Endothelial cell of umbilical vein (primary cell): ENCODE data around the gene PRPF8. TPM values are rescaled to one million over a fixed set of nuclear protein-coding genes. Genes with fewer than 3 reads are reported as not detected.

Source experiments
- BruUV-seq: library from RNA; stranded (reverse); fragments of 400-500 nt; replicated peaks from 2 replicates; lab custom pipeline; 2021; lab: Mats Ljungman, UMichigan
- CTCF ChIA-PET: fragments of 300-600, 350-600 bp; sonication (Branson Sonifier 250); formaldehyde crosslinking; loops from one replicate; lab custom pipeline; 2021; ENCODE audit warnings: antibody characterized with exemption, inconsistent platforms; lab: Charles Lee
- POLR2A ChIA-PET: fragments of 300-600, 350-600 bp; sonication (Branson Sonifier 250); formaldehyde crosslinking; loops from one replicate; lab custom pipeline; 2021; ENCODE audit warnings: antibody characterized with exemption, inconsistent platforms; lab: Charles Lee
- DNase-seq: peaks from one replicate; pipeline ENCODE4 v3.0.0-alpha.2; 2011; ENCODE audit warnings: low read depth, low spot score
- FAIRE-seq: peaks from 2 replicates; lab custom pipeline; 2011; peaks lifted over from hg19 to GRCh38; lab: Jason Lieb, UNC
- H2AFZ ChIP-seq: 2 replicates; pipeline ENCODE4 v1.6.0; 2012; ENCODE audit warnings: low read depth, low read length, control low read depth, inconsistent platforms
- H3K27ac ChIP-seq: 2 replicates; pipeline ENCODE4 v1.5.1; 2011; ENCODE audit warnings: low read depth, mild to moderate bottlenecking, control low read depth, low read length, moderate library complexity; ENCODE audit not compliant: insufficient read depth
- H3K27me3 ChIP-seq, 2 experiments: 2 replicates each; pipeline versions ENCODE4 v1.6.0 to v1.6.1; 2011; ENCODE audit warnings: low read length in 2 of 2, mixed read lengths in 1 of 2; ENCODE audit not compliant: control insufficient read depth in 2 of 2, insufficient read depth in 2 of 2
- H3K36me3 ChIP-seq, 2 experiments: 2 replicates in 1 of 2; 3 replicates in 1 of 2; pipeline ENCODE4 v1.5.1; 2011; ENCODE audit warnings: low read length in 2 of 2, mild to moderate bottlenecking in 1 of 2, moderate library complexity in 1 of 2; ENCODE audit not compliant: control insufficient read depth in 2 of 2, insufficient read depth in 2 of 2; ENCODE audit errors: extremely low read depth in 1 of 2
- H3K4me1 ChIP-seq: 3 replicates; pipeline ENCODE4 v1.5.1; 2011; ENCODE audit warnings: mild to moderate bottlenecking, low read length; ENCODE audit not compliant: control insufficient read depth, insufficient read depth; ENCODE audit errors: extremely low read depth
- H3K4me2 ChIP-seq: 2 replicates; pipeline ENCODE4 v1.6.1; 2011; ENCODE audit warnings: low read length, control low read depth, mixed read lengths; ENCODE audit not compliant: insufficient read depth
- H3K4me3 ChIP-seq, 3 experiments: fragments of 200-600 bp in 1 of 3; sonication (generic), shearing (Covaris generic) in 1 of 3; replicated peaks in 1 of 3; 2 replicates each; pipeline ENCODE4 v1.5.1; 2011 to 2016; ENCODE audit warnings: control low read depth in 3 of 3, low read length in 3 of 3, mild to moderate bottlenecking in 2 of 3, inconsistent platforms in 1 of 3, low read depth in 1 of 3, moderate library complexity in 1 of 3; ENCODE audit not compliant: insufficient read depth in 1 of 3
- H3K79me2 ChIP-seq: 2 replicates; pipeline ENCODE4 v1.6.0; 2012; ENCODE audit warnings: low read length, inconsistent platforms; ENCODE audit not compliant: control insufficient read depth, insufficient read depth
- H3K9ac ChIP-seq: replicated peaks from 2 replicates; pipeline ENCODE3; 2011; ENCODE audit warnings: low read length, control low read depth; ENCODE audit not compliant: insufficient read depth; ENCODE audit errors: extremely low read depth
- H3K9me1 ChIP-seq: replicated peaks from 3 replicates; pipeline ENCODE4 v1.6.0; 2011; ENCODE audit warnings: mild to moderate bottlenecking, low read length; ENCODE audit not compliant: control insufficient read depth, insufficient read depth; ENCODE audit errors: extremely low read depth
- H3K9me3 ChIP-seq: replicated peaks from 2 replicates; pipeline ENCODE4 v1.5.1; 2012; ENCODE audit warnings: low read length, inconsistent platforms; ENCODE audit not compliant: control insufficient read depth, insufficient read depth
- H4K20me1 ChIP-seq: replicated peaks from 2 replicates; pipeline ENCODE3; 2011; ENCODE audit warnings: mild to moderate bottlenecking, low read length; ENCODE audit not compliant: control insufficient read depth, insufficient read depth; ENCODE audit errors: extremely low read depth
- EZH2 ChIP-seq: IDR thresholded peaks from 2 replicates; pipeline ENCODE4 v1.6.1; 2012; ENCODE audit warnings: borderline replicate concordance, low read depth, mild to moderate bottlenecking, moderate library complexity, low read length, inconsistent platforms; ENCODE audit not compliant: severe bottlenecking
- FOS ChIP-seq: IDR thresholded peaks from 2 replicates; pipeline ENCODE4 v1.6.1; 2011; ENCODE audit warnings: mild to moderate bottlenecking, low read length, moderate library complexity, borderline replicate concordance; ENCODE audit not compliant: insufficient read depth
- GATA2 ChIP-seq: IDR thresholded peaks from 2 replicates; pipeline ENCODE4 v1.7.0; 2011; ENCODE audit warnings: low read depth, mild to moderate bottlenecking, moderate library complexity, mixed read lengths, low read length; ENCODE audit not compliant: insufficient read length, insufficient read depth
- JUN ChIP-seq: IDR thresholded peaks from 2 replicates; pipeline ENCODE4 v1.6.1; 2011; ENCODE audit warnings: borderline replicate concordance, low read depth; ENCODE audit not compliant: insufficient read length, insufficient read depth
- MAX ChIP-seq: IDR thresholded peaks from 2 replicates; pipeline ENCODE4 v1.6.1; 2011; ENCODE audit not compliant: insufficient read depth, insufficient read length
- MYC ChIP-seq: IDR thresholded peaks from one replicate; pipeline ENCODE4 v1.6.1; 2011; ENCODE audit warnings: mild to moderate bottlenecking, low read depth, low read length
- POLR2A ChIP-seq: IDR thresholded peaks from 2 replicates; pipeline ENCODE4 v1.6.1; 2012; ENCODE audit warnings: low read depth, mild to moderate bottlenecking, control low read depth, low read length
- POLR2AphosphoS5 ChIP-seq: IDR thresholded peaks from 2 replicates; pipeline ENCODE4 v1.6.1; 2012; ENCODE audit warnings: low read depth, mild to moderate bottlenecking, control low read depth, low read length, moderate library complexity; ENCODE audit not compliant: insufficient read depth
- dilution Hi-C: fragments of 300-500 bp; cut with MboI; formaldehyde crosslinking; loops from one replicate; pipeline ENCODE4 v1.15.0; 2019; ENCODE audit warnings: low sequenced_read_pairs; ENCODE audit not compliant: extremely low pct_ligation_motif_present
- intact Hi-C: fragments of 100-400 bp; cut with micrococcal nuclease; formaldehyde crosslinking; loops from one replicate; pipeline ENCODE4 v1.10.0; 2022
- polyA plus RNA-seq, 4 experiments: library from polyadenylated mRNA; depleted of rRNA in 3 of 4; stranded (reverse) in 3 of 4; unstranded in 1 of 4; fragments of >200 nt; gene quantifications; 2 replicates each; pipeline versions ENCODE4 v1.2.1 to v1.2.3, GENCODE V29; 2011 to 2012; ENCODE audit warnings: missing spikeins in 1 of 4
- total RNA-seq: library from RNA; stranded (reverse); gene quantifications from 2 replicates; pipeline ENCODE4 v1.2.3, GENCODE V29; 2021
- TF ChIP-seq, protein P1 (sequence below), 2 donors: IDR thresholded peaks; 1 replicate in 1 of 2; 2 replicates in 1 of 2; pipeline ENCODE4 v1.5.1; 2011; ENCODE audit warnings: low read length in 2 of 2, mild to moderate bottlenecking in 2 of 2, moderate library complexity in 2 of 2, control low read depth in 1 of 2, inconsistent platforms in 1 of 2, low read depth in 1 of 2; ENCODE audit not compliant: insufficient read depth in 1 of 2; ENCODE audit errors: extremely low read depth in 1 of 2

PRPF8 gene
- total and polyA plus RNA-seq, 2 donors (not counting 3 experiments of a cell fraction or from before 2014, with no cell fraction given) = 215 to 301 TPM

DNA sequence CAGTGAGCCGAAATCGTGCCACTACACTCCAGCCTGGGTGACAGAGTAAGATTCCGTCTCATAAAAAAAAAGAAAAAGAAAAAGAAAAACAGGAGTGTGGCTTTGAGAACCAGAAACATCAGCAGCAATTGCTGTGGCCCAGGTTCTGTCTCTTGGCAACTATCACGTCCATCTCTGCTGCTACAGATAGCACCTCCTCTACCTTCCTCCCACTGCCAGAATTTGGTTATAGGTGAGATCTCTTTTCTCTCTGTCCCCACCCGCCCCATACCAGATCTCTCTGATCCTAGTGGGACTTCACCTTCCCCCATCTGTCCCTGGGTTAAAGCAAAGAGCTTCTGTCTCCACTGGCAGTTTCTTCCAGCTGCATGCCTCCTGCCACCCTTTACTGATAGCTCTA lies 22.4 kb upstream of the PRPF8 start:
- FAIRE-seq (no peak), DNase-seq (no peak)
- dilution Hi-C loops = no loop called here
- POLR2A ChIA-PET = no interaction called here
- Histone ChIP-seq H3K9me3 (no peaks in the 10 kb centered on the region), H3K9ac (no peak overlapping the region), H3K4me3 (no peak overlapping the region), H2AFZ (no peak overlapping the region), H3K27me3 (no peaks in the 10 kb centered on the region), H3K4me2 (no peak overlapping the region), H3K36me3 (peaks cover under 1 to 6% of the 10 kb centered on the region in 2 experiments), H4K20me1 (no peaks in the 10 kb centered on the region), H3K9me1 (no peaks in the 10 kb centered on the region), H3K4me1 (peaks cover 14% of the 10 kb centered on the region), H3K27ac (no peak overlapping the region), H3K79me2 (peaks cover 5% of the 10 kb centered on the region)
- no peak for TF ChIP-seq MYC
- CTCF ChIA-PET = interaction anchor here (0.9 kb wide), 1 partner anchor 38 kb away, joined by 3 read pairs; no protein-coding TSS in a partner anchor
- no TSS peak for BruUV-seq
- intact Hi-C loops = no loop called here

DNA sequence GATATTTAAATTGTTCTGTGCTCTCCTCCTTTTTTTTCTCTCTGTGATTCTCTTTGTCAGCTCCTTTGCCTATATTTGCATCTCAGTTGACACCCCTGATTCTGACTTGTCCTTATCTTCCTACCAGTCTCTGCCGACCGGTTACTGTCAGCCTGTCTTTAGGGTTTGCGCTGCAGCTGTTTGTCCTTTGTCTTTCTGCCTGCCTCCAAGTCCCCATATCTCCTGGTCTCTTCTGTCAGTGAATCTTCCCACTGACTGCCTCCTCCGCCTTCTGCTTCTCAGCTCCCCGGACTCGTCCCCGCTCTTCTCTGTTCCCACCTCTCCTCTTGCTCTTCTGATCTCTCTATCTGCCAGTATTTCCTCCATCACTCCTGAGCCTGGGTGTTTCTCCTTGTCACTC lies 20.3 kb upstream of the PRPF8 start:
- H3K4me1 ChIP-seq = no peaks in the 10 kb centered on the region
- H3K4me3 ChIP-seq = no peak overlapping the region
- BruUV-seq = no TSS peak
- intact Hi-C loops = no loop called here
- no peaks in the 10 kb centered on the region for H3K79me2 ChIP-seq
- H3K9ac ChIP-seq = no peak overlapping the region
- ChIA-PET POLR2A (interaction anchor here (1.1 kb wide), 1 partner anchor 10 kb away, joined by 3 read pairs; no protein-coding TSS in a partner anchor), CTCF (no interaction called here)
- H3K27ac ChIP-seq = no peak overlapping the region
- no peaks in the 10 kb centered on the region for H3K9me3 ChIP-seq
- no peaks in the 10 kb centered on the region for H3K9me1 ChIP-seq
- no peak for TF ChIP-seq MYC
- no peak for TF ChIP-seq POLR2A
- no peak for TF ChIP-seq MAX
- TF ChIP-seq GATA2 = no peak
- TF ChIP-seq POLR2AphosphoS5 = no peak
- TF ChIP-seq EZH2 = no peak
- TF ChIP-seq JUN = no peak
- no peak for TF ChIP-seq FOS
- TF ChIP-seq, protein P1, sequence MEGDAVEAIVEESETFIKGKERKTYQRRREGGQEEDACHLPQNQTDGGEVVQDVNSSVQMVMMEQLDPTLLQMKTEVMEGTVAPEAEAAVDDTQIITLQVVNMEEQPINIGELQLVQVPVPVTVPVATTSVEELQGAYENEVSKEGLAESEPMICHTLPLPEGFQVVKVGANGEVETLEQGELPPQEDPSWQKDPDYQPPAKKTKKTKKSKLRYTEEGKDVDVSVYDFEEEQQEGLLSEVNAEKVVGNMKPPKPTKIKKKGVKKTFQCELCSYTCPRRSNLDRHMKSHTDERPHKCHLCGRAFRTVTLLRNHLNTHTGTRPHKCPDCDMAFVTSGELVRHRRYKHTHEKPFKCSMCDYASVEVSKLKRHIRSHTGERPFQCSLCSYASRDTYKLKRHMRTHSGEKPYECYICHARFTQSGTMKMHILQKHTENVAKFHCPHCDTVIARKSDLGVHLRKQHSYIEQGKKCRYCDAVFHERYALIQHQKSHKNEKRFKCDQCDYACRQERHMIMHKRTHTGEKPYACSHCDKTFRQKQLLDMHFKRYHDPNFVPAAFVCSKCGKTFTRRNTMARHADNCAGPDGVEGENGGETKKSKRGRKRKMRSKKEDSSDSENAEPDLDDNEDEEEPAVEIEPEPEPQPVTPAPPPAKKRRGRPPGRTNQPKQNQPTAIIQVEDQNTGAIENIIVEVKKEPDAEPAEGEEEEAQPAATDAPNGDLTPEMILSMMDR (IDR thresholded peaks at IDR 0.05; ENCODE audit: extremely low read depth in 1 of 2, insufficient read depth in 1 of 2, low read depth in 1 of 2, low read length in 2 of 2) = no peak
- no peaks in the 10 kb centered on the region for H4K20me1 ChIP-seq
- H3K4me2 ChIP-seq = no peak overlapping the region
- H2AFZ ChIP-seq = no peak overlapping the region
- dilution Hi-C loops = no loop called here
- FAIRE-seq (no peak), DNase-seq (no peak)
- no peaks in the 10 kb centered on the region for H3K36me3 ChIP-seq
- no peaks in the 10 kb centered on the region for H3K27me3 ChIP-seq
